SK-N-SH (cell line): ENCODE measurements around the gene A1BG. TPM values are rescaled to one million over a fixed set of nuclear protein-coding genes. Genes with fewer than 3 reads are reported as not detected.

Experiments used
- polyA plus RNA-seq, 3 experiments: library from polyadenylated mRNA; depleted of rRNA; stranded (reverse); fragments of >200 nt; gene quantifications; 2 replicates each; pipeline ENCODE4 v1.2.3, GENCODE V29; 2012
- small RNA-seq, 7 experiments: library from RNA; depleted of rRNA; stranded (forward); fragments of <200 nt; gene quantifications; one replicate each; pipeline ENCODE3, GENCODE V24; 2012

Gene A1BG
- polyA plus RNA-seq, 1 of the 3 experiments (the other 2 are of a cell fraction), result 62.6 TPM

Small RNA genes within 50 kb of the gene (small RNA-seq; reads per million reads assigned to genes)
- gene MIR4754, result 0 to 0.20 (median 0) reads per million in 7 experiments
- 0 to 0.13 (median 0) reads per million in 7 experiments for gene MIR6806
- gene RNA5SP473, result 0 to 1.5 (median 0.64) reads per million in 7 experiments

Other genes starting within 250 kb of the A1BG start
- gene ZNF329, start 202.7 kb downstream of the A1BG start, polyA plus RNA-seq (2012; rRNA removed), result 3.6 and 5.0 TPM in 2 replicates
- 3.1 and 4.0 TPM in 2 replicates for gene ZNF274, start 170.4 kb downstream of the A1BG start, polyA plus RNA-seq (2012; rRNA removed)
- gene ZNF544, start 124.6 kb downstream of the A1BG start, polyA plus RNA-seq (2012; rRNA removed), result 0.58 and 0.89 TPM in 2 replicates
- 1.4 and 1.8 TPM in 2 replicates for gene ZNF8, start 74.5 kb downstream of the A1BG start, polyA plus RNA-seq (2012; rRNA removed)
- 69.4 and 85.3 TPM in 2 replicates for gene ERVK3-1, start 48.1 kb downstream of the A1BG start, polyA plus RNA-seq (2012; rRNA removed)
- 2.3 and 2.9 TPM in 2 replicates for gene ZSCAN22, start 26.5 kb downstream of the A1BG start, polyA plus RNA-seq (2012; rRNA removed)
- gene ZNF497, start 9.3 kb upstream of the A1BG start, polyA plus RNA-seq (2012; rRNA removed), result 1.0 and 1.1 TPM in 2 replicates
- gene ZNF837, start 27.5 kb upstream of the A1BG start, polyA plus RNA-seq (2012; rRNA removed), result 1.2 and 1.6 TPM in 2 replicates
- 3,905 and 4,334 TPM in 2 replicates for gene RPS5, start 33.8 kb upstream of the A1BG start, polyA plus RNA-seq (2012; rRNA removed)
- 0.13 TPM in 1 of 2 replicates, not detected in the other for gene RNF225, start 42.2 kb upstream of the A1BG start, polyA plus RNA-seq (2012; rRNA removed)
- gene ZNF584, start 55.2 kb upstream of the A1BG start, polyA plus RNA-seq (2012; rRNA removed), result 9.4 and 12.0 TPM in 2 replicates
- 1.3 and 1.9 TPM in 2 replicates for gene ZNF132, start 86.7 kb upstream of the A1BG start, polyA plus RNA-seq (2012; rRNA removed)
- gene ZNF324B, start 98.1 kb upstream of the A1BG start, polyA plus RNA-seq (2012; rRNA removed), result 2.9 and 3.8 TPM in 2 replicates
- 5.6 and 6.0 TPM in 2 replicates for gene ZNF324, start 113.6 kb upstream of the A1BG start, polyA plus RNA-seq (2012; rRNA removed)
- 6.9 and 7.0 TPM in 2 replicates for gene ZNF446, start 122.9 kb upstream of the A1BG start, polyA plus RNA-seq (2012; rRNA removed)
- gene SLC27A5, start 158.5 kb upstream of the A1BG start, polyA plus RNA-seq (2012; rRNA removed), result 50.5 and 57.3 TPM in 2 replicates
- gene ZBTB45, start 166.3 kb upstream of the A1BG start, polyA plus RNA-seq (2012; rRNA removed), result 7.9 and 11.3 TPM in 2 replicates
- gene TRIM28, start 190.6 kb upstream of the A1BG start, polyA plus RNA-seq (2012; rRNA removed), result 321 and 594 TPM in 2 replicates
- 308 and 381 TPM in 2 replicates for gene CHMP2A, start 201.6 kb upstream of the A1BG start, polyA plus RNA-seq (2012; rRNA removed)
- 109 and 135 TPM in 2 replicates for gene UBE2M, start 205.1 kb upstream of the A1BG start, polyA plus RNA-seq (2012; rRNA removed)
- gene MZF1, start 219.8 kb upstream of the A1BG start, polyA plus RNA-seq (2012; rRNA removed), result 31.8 and 38.4 TPM in 2 replicates